OCI-M2 (cell line): ENCODE data around the gene ADAR.

Experiments used
- DNase-seq: peaks from one replicate; lab custom pipeline; 2025; ENCODE audit not compliant: unreplicated experiment; lab: John Stamatoyannopoulos, UW

The ADAR gene

GRCh38 chr1:154559466-154560044 is 48.4 kb downstream of the ADAR start:
- DNase-seq = peak; percentile 70

GRCh38 chr1:154558720-154559465 is 49.1 kb downstream of the ADAR start:
- peak; percentile 26 for DNase-seq

GRCh38 chr1:154557939-154558719 is 49.9 kb downstream of the ADAR start, which contains the start of gene UBE2Q1:
Gene UBE2Q1 (minus strand): TSS chr1:154558662. CDS start chr1:154558553, 109 bp downstream.
- DNase-seq = no peak

GRCh38 chr1:154557248-154557938 is 50.6 kb downstream of the ADAR start:
- no peak for DNase-seq

- no peak for DNase-seq
These were observed 51.6 kb downstream of the ADAR start for GRCh38 chr1:154556422-154556821.

- DNase-seq = no peak
These were observed 54.6 kb downstream of the ADAR start for GRCh38 chr1:154553056-154554030.

GRCh38 chr1:154552036-154552435 is 56.0 kb downstream of the ADAR start:
- no peak for DNase-seq

- no peak for DNase-seq
These were observed 56.5 kb downstream of the ADAR start for GRCh38 chr1:154551474-154551873.

GRCh38 chr1:154550657-154551056 is 57.3 kb downstream of the ADAR start:
- no peak for DNase-seq

- no peak for DNase-seq
These were observed 57.9 kb downstream of the ADAR start for GRCh38 chr1:154550070-154550469.

GRCh38 chr1:154549202-154549770 is 58.7 kb downstream of the ADAR start:
- DNase-seq = no peak

- no peak for DNase-seq
These were observed 60.0 kb downstream of the ADAR start for GRCh38 chr1:154548028-154548427.

GRCh38 chr1:154547105-154547732 is 60.8 kb downstream of the ADAR start:
- no peak for DNase-seq

- no peak for DNase-seq
These were observed 61.5 kb downstream of the ADAR start for GRCh38 chr1:154546264-154547063.

- DNase-seq = no peak
These were observed 66.8 kb downstream of the ADAR start for GRCh38 chr1:154541231-154541630.

GRCh38 chr1:154539486-154540483 is 68.2 kb downstream of the ADAR start:
- no peak for DNase-seq

- no peak for DNase-seq
These were observed 71.4 kb downstream of the ADAR start for GRCh38 chr1:154536570-154536969.
